IMR-90 (cell line): ENCODE data around the gene GCGR. TPM values are rescaled to one million over a fixed set of nuclear protein-coding genes. Genes with fewer than 3 reads are reported as not detected.

Experiments
- CEBPB ChIP-seq: IDR thresholded peaks from 2 replicates; pipeline ENCODE4 v1.6.1; 2012; ENCODE audit warnings: low read depth, low read length, improper control_type of control experiment
- MAFK ChIP-seq: IDR thresholded peaks from 2 replicates; pipeline ENCODE4 v1.6.1; 2012; ENCODE audit warnings: low read depth, low read length, improper control_type of control experiment
- MXI1 ChIP-seq: IDR thresholded peaks from 2 replicates; pipeline ENCODE4 v1.6.1; 2012; ENCODE audit warnings: low read depth, mild to moderate bottlenecking, low read length, moderate library complexity, borderline replicate concordance
- RCOR1 ChIP-seq: IDR thresholded peaks from 2 replicates; pipeline ENCODE4 v1.6.1; 2012; ENCODE audit warnings: mild to moderate bottlenecking, low read length, improper control_type of control experiment; ENCODE audit not compliant: insufficient replicate concordance
- SMC3 ChIP-seq: fragments of 150-350 bp; IDR thresholded peaks from 2 replicates; pipeline ENCODE4 v1.6.1; 2016; ENCODE audit warnings: low read depth, mild to moderate bottlenecking, antibody characterized with exemption, low read length, moderate library complexity
- polyA plus RNA-seq, 3 experiments: library from polyadenylated mRNA; depleted of rRNA; stranded (reverse); fragments of >200 nt; gene quantifications; 2 replicates each; pipeline ENCODE4 v1.2.3, GENCODE V29; 2012; ENCODE audit warnings: low replicate concordance in 1 of 3
- total RNA-seq: library from RNA; depleted of rRNA; stranded (reverse); fragments of >200 nt; gene quantifications from 2 replicates; pipeline ENCODE4 v1.2.3, GENCODE V29; 2012
- TF ChIP-seq, protein P1 (sequence below): fragments of 150-350 bp; IDR thresholded peaks from 2 replicates; pipeline ENCODE4 v1.6.1; 2017; ENCODE audit warnings: mild to moderate bottlenecking, antibody characterized with exemption, low read length, low read depth

Gene GCGR
- total and polyA plus RNA-seq, 2 of the 4 experiments (the other 2 are of a cell fraction), result not detected

DNA sequence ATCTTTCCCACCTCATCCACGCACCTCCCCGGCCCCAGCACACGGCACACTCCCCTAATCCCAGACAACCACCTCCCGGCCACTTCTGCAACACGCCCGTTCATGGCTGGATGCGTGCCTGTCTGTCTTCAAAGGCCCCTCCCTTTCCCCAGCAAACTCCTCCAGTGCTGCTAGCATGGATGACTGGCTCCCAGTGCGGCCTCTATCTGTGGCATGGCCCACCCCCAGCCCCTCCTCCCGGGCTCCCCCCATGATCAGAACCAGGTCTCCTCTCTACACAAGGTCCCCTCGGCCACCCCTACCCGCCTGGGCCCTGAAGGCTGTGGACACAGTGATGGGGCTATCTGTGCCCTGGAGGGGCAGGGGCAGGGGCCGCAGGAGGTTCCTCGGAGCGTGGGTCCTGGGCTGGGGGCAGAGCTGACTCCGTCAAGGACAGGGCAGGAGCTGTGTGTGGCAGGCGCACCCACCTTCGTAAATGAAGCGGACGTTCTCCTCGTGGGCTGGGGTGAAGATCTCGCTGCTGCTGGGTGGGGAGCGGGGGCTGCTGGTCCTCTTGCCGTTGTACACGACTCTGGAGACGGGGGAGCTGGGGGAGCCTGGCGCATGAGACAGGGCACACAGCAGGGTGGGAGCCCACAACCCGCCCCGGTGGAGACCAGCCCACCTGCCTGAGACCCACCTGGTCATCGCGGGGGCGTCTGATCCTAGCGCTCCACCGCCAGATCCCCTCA lies 20.0 kb downstream of the GCGR start (continued):
- TF ChIP-seq, protein P1, sequence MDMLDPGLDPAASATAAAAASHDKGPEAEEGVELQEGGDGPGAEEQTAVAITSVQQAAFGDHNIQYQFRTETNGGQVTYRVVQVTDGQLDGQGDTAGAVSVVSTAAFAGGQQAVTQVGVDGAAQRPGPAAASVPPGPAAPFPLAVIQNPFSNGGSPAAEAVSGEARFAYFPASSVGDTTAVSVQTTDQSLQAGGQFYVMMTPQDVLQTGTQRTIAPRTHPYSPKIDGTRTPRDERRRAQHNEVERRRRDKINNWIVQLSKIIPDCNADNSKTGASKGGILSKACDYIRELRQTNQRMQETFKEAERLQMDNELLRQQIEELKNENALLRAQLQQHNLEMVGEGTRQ, result no peak
- TF ChIP-seq MAFK (no peak), SMC3 (no peak), CEBPB (no peak), MXI1 (no peak), RCOR1 (no peak)
